HepG2 (cell line): ENCODE measurements around the gene ACTN3. TPM values are rescaled to one million over a fixed set of nuclear protein-coding genes. Genes with fewer than 3 reads are reported as not detected.

Source experiments
- E2F2 ChIP-seq: sonication (generic); formaldehyde crosslinking; IDR thresholded peaks from 2 replicates; pipeline ENCODE4 v1.4.0; 2020; ENCODE audit warnings: missing genetic modification reagents, borderline replicate concordance
- HMGXB3 ChIP-seq: sonication (generic); formaldehyde crosslinking; IDR thresholded peaks from 2 replicates; pipeline ENCODE4 v1.4.0; 2020; ENCODE audit warnings: missing genetic modification reagents, borderline replicate concordance
- MED13 ChIP-seq: sonication (generic); formaldehyde crosslinking; IDR thresholded peaks from 2 replicates; pipeline ENCODE4 v1.5.0; 2020; ENCODE audit warnings: missing genetic modification reagents
- MTERF4 ChIP-seq: sonication (generic); formaldehyde crosslinking; IDR thresholded peaks from 2 replicates; pipeline ENCODE4 v1.8.0; 2023; ENCODE audit warnings: mild to moderate bottlenecking, missing genetic modification reagents
- NCOA5 ChIP-seq: sonication (generic); formaldehyde crosslinking; IDR thresholded peaks from 2 replicates; pipeline ENCODE4 v1.4.0; 2020; ENCODE audit warnings: missing genetic modification reagents
- THRA ChIP-seq: sonication (generic); formaldehyde crosslinking; IDR thresholded peaks from 2 replicates; pipeline ENCODE4 v1.4.0; 2020; ENCODE audit warnings: missing genetic modification reagents, borderline replicate concordance
- ZBTB39 ChIP-seq: sonication (generic); formaldehyde crosslinking; IDR thresholded peaks from 2 replicates; pipeline ENCODE4 v1.5.0; 2020; ENCODE audit warnings: missing genetic modification reagents
- ZNF275 ChIP-seq: sonication (generic); formaldehyde crosslinking; IDR thresholded peaks from 2 replicates; pipeline ENCODE4 v1.8.0; 2022; ENCODE audit warnings: missing genetic modification reagents, mild to moderate bottlenecking, inconsistent platforms, borderline replicate concordance
- ZNF766 ChIP-seq: sonication (generic); formaldehyde crosslinking; IDR thresholded peaks from 2 replicates; pipeline ENCODE4 v1.5.0; 2020; ENCODE audit warnings: missing genetic modification reagents, borderline replicate concordance
- ZNF883 ChIP-seq: sonication (generic); formaldehyde crosslinking; IDR thresholded peaks from 2 replicates; pipeline ENCODE4 v1.5.1; 2020; ENCODE audit warnings: mild to moderate bottlenecking, missing genetic modification reagents; ENCODE audit errors: not compliant biosample characterization
- ZSCAN21 ChIP-seq: sonication (generic); formaldehyde crosslinking; IDR thresholded peaks from 2 replicates; pipeline ENCODE4 v1.8.0; 2022; ENCODE audit warnings: mild to moderate bottlenecking, missing genetic modification reagents, moderate library complexity, borderline replicate concordance
- polyA plus RNA-seq, 8 experiments: library from polyadenylated mRNA; depleted of rRNA in 3 of 8; stranded (reverse) in 7 of 8; unstranded in 1 of 8; fragments of >200 nt; fragmentation: Illumina TruSeq in 4 of 8; extraction: Trizol in 4 of 8; gene quantifications; 2 replicates each; pipeline versions ENCODE4 v1.2.1 to v1.2.3, GENCODE V29; 2011 to 2016; ENCODE audit warnings: low read depth in 4 of 8, missing spikeins in 1 of 8, mixed read lengths in 1 of 8; ENCODE audit not compliant: insufficient read depth in 1 of 8
- total RNA-seq, 5 experiments: library from RNA; depleted of rRNA; stranded (reverse); fragments of >200 nt; fragmentation: Illumina TruSeq; extraction: Trizol; gene quantifications; 2 replicates each; pipeline ENCODE4 v1.2.3, GENCODE V29; 2016; ENCODE audit warnings: low read depth in 1 of 5

Gene ACTN3
- total and polyA plus RNA-seq, 2 of the 13 experiments (the other 11 are each of a cell fraction or from before 2014, with no cell fraction given): 0.04 to 0.09 TPM

- TF ChIP-seq ZBTB39 (CRISPR knock-in tag) (no peak), ZNF883 (CRISPR knock-in tag) (peak; percentile 65), ZNF275 (CRISPR knock-in tag) (0 out of 2 replicates have a peak, but pooled peaks have one; percentile 45), ZNF766 (CRISPR knock-in tag) (peak; percentile 75; the same call in 1 of the 2 replicates), HMGXB3 (CRISPR knock-in tag) (no peak), MTERF4 (CRISPR knock-in tag) (no peak), THRA (CRISPR knock-in tag) (no peak), ZSCAN21 (CRISPR knock-in tag) (no peak), MED13 (CRISPR knock-in tag) (peak; percentile 55; the same call in 1 of the 2 replicates), NCOA5 (CRISPR knock-in tag) (no peak), E2F2 (CRISPR knock-in tag) (0 out of 2 replicates have a peak, but pooled peaks have one; percentile 17)
Measured at GRCh38 chr11:66545701-66546367, 869 bp upstream of the ACTN3 start, which contains the start of gene ZDHHC24 (continued).
